ENCODE results near the gene OR52B6. TPM values are rescaled to one million over a fixed set of nuclear protein-coding genes. Genes with fewer than 3 reads are reported as not detected.

Gene OR52B6
- total and polyA plus RNA-seq, 10 of the 15 experiments (the other 5 are each of a cell fraction or from before 2014, with no cell fraction given) = 0.07 TPM; not detected in 9

GRCh38 chr11:5618807-5619206 lies 38.1 kb downstream of the OR52B6 start (continued):
- TF ChIP-seq POLR2AphosphoS5 (IDR thresholded peaks at IDR 0.05; ENCODE audit: low read length) (no peak), JUND (IDR thresholded peaks at IDR 0.05; ENCODE audit: low read depth, low read length) (no peak), USF1 (IDR thresholded peaks at IDR 0.05; ENCODE audit: borderline replicate concordance, extremely low read length, insufficient read depth, low read depth, low read length) (no peak), ZBTB4 (CRISPR knock-in tag; IDR thresholded peaks at IDR 0.05) (no peak), MEF2A (IDR thresholded peaks at IDR 0.05; ENCODE audit: insufficient read depth, low read depth, low read length) (no peak)
- TF ChIP-seq, protein P1, sequence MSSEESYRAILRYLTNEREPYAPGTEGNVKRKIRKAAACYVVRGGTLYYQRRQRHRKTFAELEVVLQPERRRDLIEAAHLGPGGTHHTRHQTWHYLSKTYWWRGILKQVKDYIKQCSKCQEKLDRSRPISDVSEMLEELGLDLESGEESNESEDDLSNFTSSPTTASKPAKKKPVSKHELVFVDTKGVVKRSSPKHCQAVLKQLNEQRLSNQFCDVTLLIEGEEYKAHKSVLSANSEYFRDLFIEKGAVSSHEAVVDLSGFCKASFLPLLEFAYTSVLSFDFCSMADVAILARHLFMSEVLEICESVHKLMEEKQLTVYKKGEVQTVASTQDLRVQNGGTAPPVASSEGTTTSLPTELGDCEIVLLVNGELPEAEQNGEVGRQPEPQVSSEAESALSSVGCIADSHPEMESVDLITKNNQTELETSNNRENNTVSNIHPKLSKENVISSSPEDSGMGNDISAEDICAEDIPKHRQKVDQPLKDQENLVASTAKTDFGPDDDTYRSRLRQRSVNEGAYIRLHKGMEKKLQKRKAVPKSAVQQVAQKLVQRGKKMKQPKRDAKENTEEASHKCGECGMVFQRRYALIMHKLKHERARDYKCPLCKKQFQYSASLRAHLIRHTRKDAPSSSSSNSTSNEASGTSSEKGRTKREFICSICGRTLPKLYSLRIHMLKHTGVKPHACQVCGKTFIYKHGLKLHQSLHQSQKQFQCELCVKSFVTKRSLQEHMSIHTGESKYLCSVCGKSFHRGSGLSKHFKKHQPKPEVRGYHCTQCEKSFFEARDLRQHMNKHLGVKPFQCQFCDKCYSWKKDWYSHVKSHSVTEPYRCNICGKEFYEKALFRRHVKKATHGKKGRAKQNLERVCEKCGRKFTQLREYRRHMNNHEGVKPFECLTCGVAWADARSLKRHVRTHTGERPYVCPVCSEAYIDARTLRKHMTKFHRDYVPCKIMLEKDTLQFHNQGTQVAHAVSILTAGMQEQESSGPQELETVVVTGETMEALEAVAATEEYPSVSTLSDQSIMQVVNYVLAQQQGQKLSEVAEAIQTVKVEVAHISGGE (CRISPR knock-in tag; IDR thresholded peaks at IDR 0.05) = no peak

Measured in GM12878 (cell line).